K562 (cell line): ENCODE results near the gene CENPE. TPM values are rescaled to one million over a fixed set of nuclear protein-coding genes. Genes with fewer than 3 reads are reported as not detected.

ENCODE experiments used
- ATAC-seq: fragments of 200-7000 bp; cut with Tn5 transposase; 3 replicates; pipeline ENCODE4 v1.9.1; 2020; ENCODE audit warnings: moderate library complexity
- BruUV-seq: library from RNA; stranded (reverse); fragments of 400-500 nt; replicated peaks from 2 replicates; lab custom pipeline; 2021; lab: Mats Ljungman, UMichigan
- CTCF ChIA-PET: fragments of 300-600 bp; formaldehyde crosslinking; extraction: SDS; loops from one replicate; lab custom pipeline; 2021; ENCODE audit warnings: low intra/inter-chr PET ratio; lab: Yijun Ruan, JAX
- POLR2A ChIA-PET: fragments of 300-600, 350-650 bp; sonication (Branson Sonifier 250); formaldehyde crosslinking; extraction: SDS; loops from one replicate; lab custom pipeline; 2021; ENCODE audit warnings: antibody characterized with exemption, inconsistent platforms; lab: Yijun Ruan, JAX
- DNase-seq, 4 experiments: peaks; one replicate each; pipeline versions ENCODE4 v3.0.0 to v3.0.0-alpha.2; 2011 to 2018; ENCODE audit warnings: low spot score in 3 of 4, mixed read lengths in 3 of 4; ENCODE audit errors: extremely low read depth in 1 of 4
- FAIRE-seq: peaks from 2 replicates; lab custom pipeline; 2011; peaks lifted over from hg19 to GRCh38; lab: Jason Lieb, UNC
- H2AFZ ChIP-seq: 2 replicates; pipeline ENCODE4 v1.6.0; 2011; ENCODE audit warnings: low read depth, low read length, control low read depth, inconsistent platforms
- H3K27ac ChIP-seq: fragments of 200-600 bp; 3 replicates; pipeline ENCODE4 v1.8.0; 2011; ENCODE audit warnings: low read depth, mild to moderate bottlenecking, control low read depth, inconsistent platforms, low read length, moderate library complexity, mixed read lengths; ENCODE audit errors: extremely low read depth
- H3K27me3 ChIP-seq, 2 experiments: fragments of 300-600 bp in 1 of 2; 2 replicates in 1 of 2; 3 replicates in 1 of 2; pipeline versions ENCODE4 v1.6.0 to v1.8.0; 2011; ENCODE audit warnings: inconsistent platforms in 2 of 2, low read length in 2 of 2, mild to moderate bottlenecking in 1 of 2, mixed read lengths in 1 of 2, moderate library complexity in 1 of 2; ENCODE audit not compliant: control insufficient read depth in 2 of 2, insufficient read depth in 2 of 2
- H3K36me3 ChIP-seq: fragments of 300-600 bp; 3 replicates; pipeline ENCODE4 v1.8.0; 2011; ENCODE audit warnings: mild to moderate bottlenecking, low read length, inconsistent platforms; ENCODE audit not compliant: control insufficient read depth, insufficient read depth
- H3K4me1 ChIP-seq, 2 experiments: fragments of 200-600 bp in 1 of 2; replicated peaks in 1 of 2; 2 replicates in 1 of 2; 3 replicates in 1 of 2; pipeline versions ENCODE4 v1.5.1 to v1.8.0; 2011; ENCODE audit warnings: inconsistent platforms in 2 of 2, low read length in 2 of 2, mild to moderate bottlenecking in 1 of 2, mixed read lengths in 1 of 2, moderate library complexity in 1 of 2; ENCODE audit not compliant: control insufficient read depth in 2 of 2, insufficient read depth in 2 of 2
- H3K4me2 ChIP-seq: 2 replicates; pipeline ENCODE4 v1.6.1; 2011; ENCODE audit warnings: low read length, control low read depth, inconsistent platforms, mixed read lengths; ENCODE audit not compliant: insufficient read depth
- H3K4me3 ChIP-seq: fragments of 200-600 bp; sonication (generic), shearing (Covaris generic); 2 replicates; pipeline ENCODE4 v1.5.1; 2016; ENCODE audit warnings: control low read depth, inconsistent platforms
- H3K79me2 ChIP-seq: fragments of 200-600 bp; 3 replicates; pipeline ENCODE4 v1.8.0; 2011; ENCODE audit warnings: low read length, inconsistent platforms; ENCODE audit not compliant: control insufficient read depth, insufficient read depth
- H3K9ac ChIP-seq, 2 experiments: 2 replicates each; pipeline versions ENCODE4 v1.6.0 to v1.6.1; 2011; ENCODE audit warnings: low read depth in 2 of 2, low read length in 2 of 2, control low read depth in 1 of 2, inconsistent platforms in 1 of 2, mild to moderate bottlenecking in 1 of 2, mixed read lengths in 1 of 2; ENCODE audit not compliant: insufficient read depth in 1 of 2
- H3K9me1 ChIP-seq: one replicate; pipeline ENCODE4 v1.6.0; 2011; ENCODE audit warnings: inconsistent platforms, mild to moderate bottlenecking, low read length, moderate library complexity; ENCODE audit not compliant: control insufficient read depth, insufficient read depth
- H3K9me3 ChIP-seq: replicated peaks from 2 replicates; pipeline ENCODE4 v1.5.1; 2011; ENCODE audit warnings: low read depth, low read length, inconsistent platforms; ENCODE audit not compliant: control insufficient read depth, insufficient read depth
- H4K20me1 ChIP-seq: replicated peaks from 2 replicates; pipeline ENCODE4 v1.6.1; 2011; ENCODE audit warnings: low read length, inconsistent platforms, mixed read lengths; ENCODE audit not compliant: control insufficient read depth, insufficient read depth
- CEBPB ChIP-seq: fragments of 450-650 bp; IDR thresholded peaks from 2 replicates; pipeline ENCODE4 v1.6.1; 2016; ENCODE audit warnings: missing genetic modification characterization, missing compliant biosample characterization
- FOXA1 ChIP-seq: fragments of 450-650 bp; IDR thresholded peaks from 2 replicates; pipeline ENCODE4 v1.6.1; 2016; ENCODE audit warnings: mild to moderate bottlenecking, borderline replicate concordance
- NONO ChIP-seq, 2 experiments: fragments of 200-400 bp in 1 of 2; fragments of 450-650 bp in 1 of 2; formaldehyde crosslinking in 1 of 2; IDR thresholded peaks; 2 replicates each; pipeline ENCODE4 v1.6.1; 2017; ENCODE audit warnings: low read depth in 2 of 2, mild to moderate bottlenecking in 2 of 2, moderate library complexity in 2 of 2, low read length in 1 of 2
- RBM14 ChIP-seq: fragments of 200-400 bp; formaldehyde crosslinking; IDR thresholded peaks from 2 replicates; pipeline ENCODE4 v1.6.1; 2018; ENCODE audit warnings: low read depth, mild to moderate bottlenecking, low read length, moderate library complexity, borderline replicate concordance; ENCODE audit not compliant: insufficient read depth
- SIRT6 ChIP-seq: IDR thresholded peaks from one replicate; pipeline ENCODE4 v1.6.1; 2012; ENCODE audit warnings: low read depth, mild to moderate bottlenecking, control low read depth, inconsistent platforms, low read length, moderate library complexity
- whole genome bisulfite sequencing: fragments of 100-300 bp; shearing (Covaris generic); methylation state at CpG from one replicate; pipeline ENCODE4 v1.1.6; 2016; ENCODE audit warnings: low coverage, mixed read lengths; ENCODE audit not compliant: insufficient coverage; ENCODE audit errors: missing lambda C conversion rate; 5-methylcytosine and 5-hydroxymethylcytosine counted together
- in situ Hi-C: fragments of 300-500 bp; cut with MboI; formaldehyde crosslinking; loops from 4 replicates; pipeline ENCODE4 v1.15.0; 2018; ENCODE audit warnings: inconsistent platforms, mixed read lengths
- intact Hi-C: fragments of 100-400 bp; cut with micrococcal nuclease; formaldehyde crosslinking; loops from 2 replicates; pipeline ENCODE4 v1.14.2; 2022
- polyA plus RNA-seq, 8 experiments: library from polyadenylated mRNA; depleted of rRNA in 4 of 8; stranded (reverse) in 5 of 8; unstranded in 3 of 8; fragments of >200 nt; fragmentation: Nextera tagmentation in 2 of 8; fragmentation: Illumina TruSeq in 1 of 8; extraction: Ambion mirVana in 2 of 8; extraction: Trizol in 1 of 8; gene quantifications; 2 replicates each; pipeline versions ENCODE4 v1.2.1 to v1.2.3, GENCODE V29; 2011 to 2014; ENCODE audit warnings: inconsistent platforms in 1 of 8, missing spikeins in 1 of 8
- total RNA-seq, 7 experiments: library from RNA; depleted of rRNA in 6 of 7; stranded (reverse); fragments of >200 nt in 6 of 7; fragmentation: Illumina TruSeq in 2 of 7; extraction: Trizol in 2 of 7; gene quantifications; 2 replicates each; pipeline versions ENCODE4 v1.2.1 to v1.2.3, GENCODE V29; 2011 to 2021; ENCODE audit warnings: low replicate concordance in 1 of 7
- TF ChIP-seq, protein P1 (sequence below): fragments of 250-450 bp; sonication (Bioruptor Pico); IDR thresholded peaks from 2 replicates; pipeline ENCODE4 v1.8.0; 2021; ENCODE audit warnings: moderate library complexity, mild to moderate bottlenecking, inconsistent platforms
- TF ChIP-seq, protein P2 (sequence below): sonication (generic); formaldehyde crosslinking; IDR thresholded peaks from 2 replicates; pipeline ENCODE4 v1.5.0; 2020; ENCODE audit warnings: missing genetic modification reagents
- TF ChIP-seq, protein P3 (sequence below): fragments of 250-450 bp; sonication (Bioruptor Pico); IDR thresholded peaks from 2 replicates; pipeline ENCODE4 v1.8.0; 2022; ENCODE audit warnings: inconsistent platforms
- TF ChIP-seq, protein P4 (sequence below): fragments of 250-450 bp; sonication (Bioruptor Pico); IDR thresholded peaks from 2 replicates; pipeline ENCODE4 v1.9.0; 2021; ENCODE audit warnings: mild to moderate bottlenecking, inconsistent platforms

Gene CENPE
- total and polyA plus RNA-seq, 9 of the 15 experiments (the other 6 are each of a cell fraction or from before 2014, with no cell fraction given), result 9.9 to 53.2 (median 27.4) TPM

DNA sequence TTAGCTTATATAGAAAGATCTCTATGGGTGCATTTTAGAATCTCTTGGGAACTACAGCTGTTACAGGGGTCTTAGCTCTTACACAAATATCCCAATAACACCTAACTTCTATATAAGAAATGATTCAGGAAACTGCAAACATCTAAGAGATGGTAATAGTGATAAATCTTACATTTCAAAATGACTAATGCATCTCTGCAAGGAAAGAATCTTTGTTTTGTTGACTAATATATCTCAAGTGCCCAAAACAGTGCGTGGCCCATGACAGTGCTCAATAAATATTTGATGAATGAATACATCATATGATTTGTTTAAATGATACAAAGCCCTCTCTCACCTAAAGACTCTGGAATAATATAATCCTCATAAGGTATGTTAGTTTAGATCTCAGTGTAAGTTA lies 47.5 kb downstream of the CENPE start (continued):
- TF ChIP-seq, protein P1, sequence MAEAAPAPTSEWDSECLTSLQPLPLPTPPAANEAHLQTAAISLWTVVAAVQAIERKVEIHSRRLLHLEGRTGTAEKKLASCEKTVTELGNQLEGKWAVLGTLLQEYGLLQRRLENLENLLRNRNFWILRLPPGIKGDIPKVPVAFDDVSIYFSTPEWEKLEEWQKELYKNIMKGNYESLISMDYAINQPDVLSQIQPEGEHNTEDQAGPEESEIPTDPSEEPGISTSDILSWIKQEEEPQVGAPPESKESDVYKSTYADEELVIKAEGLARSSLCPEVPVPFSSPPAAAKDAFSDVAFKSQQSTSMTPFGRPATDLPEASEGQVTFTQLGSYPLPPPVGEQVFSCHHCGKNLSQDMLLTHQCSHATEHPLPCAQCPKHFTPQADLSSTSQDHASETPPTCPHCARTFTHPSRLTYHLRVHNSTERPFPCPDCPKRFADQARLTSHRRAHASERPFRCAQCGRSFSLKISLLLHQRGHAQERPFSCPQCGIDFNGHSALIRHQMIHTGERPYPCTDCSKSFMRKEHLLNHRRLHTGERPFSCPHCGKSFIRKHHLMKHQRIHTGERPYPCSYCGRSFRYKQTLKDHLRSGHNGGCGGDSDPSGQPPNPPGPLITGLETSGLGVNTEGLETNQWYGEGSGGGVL (CRISPR knock-in tag), result no peak
- no peak for TF ChIP-seq RBM14
- TF ChIP-seq, protein P2, sequence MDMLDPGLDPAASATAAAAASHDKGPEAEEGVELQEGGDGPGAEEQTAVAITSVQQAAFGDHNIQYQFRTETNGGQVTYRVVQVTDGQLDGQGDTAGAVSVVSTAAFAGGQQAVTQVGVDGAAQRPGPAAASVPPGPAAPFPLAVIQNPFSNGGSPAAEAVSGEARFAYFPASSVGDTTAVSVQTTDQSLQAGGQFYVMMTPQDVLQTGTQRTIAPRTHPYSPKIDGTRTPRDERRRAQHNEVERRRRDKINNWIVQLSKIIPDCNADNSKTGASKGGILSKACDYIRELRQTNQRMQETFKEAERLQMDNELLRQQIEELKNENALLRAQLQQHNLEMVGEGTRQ (CRISPR knock-in tag), result no peak
- TF ChIP-seq, protein P3, sequence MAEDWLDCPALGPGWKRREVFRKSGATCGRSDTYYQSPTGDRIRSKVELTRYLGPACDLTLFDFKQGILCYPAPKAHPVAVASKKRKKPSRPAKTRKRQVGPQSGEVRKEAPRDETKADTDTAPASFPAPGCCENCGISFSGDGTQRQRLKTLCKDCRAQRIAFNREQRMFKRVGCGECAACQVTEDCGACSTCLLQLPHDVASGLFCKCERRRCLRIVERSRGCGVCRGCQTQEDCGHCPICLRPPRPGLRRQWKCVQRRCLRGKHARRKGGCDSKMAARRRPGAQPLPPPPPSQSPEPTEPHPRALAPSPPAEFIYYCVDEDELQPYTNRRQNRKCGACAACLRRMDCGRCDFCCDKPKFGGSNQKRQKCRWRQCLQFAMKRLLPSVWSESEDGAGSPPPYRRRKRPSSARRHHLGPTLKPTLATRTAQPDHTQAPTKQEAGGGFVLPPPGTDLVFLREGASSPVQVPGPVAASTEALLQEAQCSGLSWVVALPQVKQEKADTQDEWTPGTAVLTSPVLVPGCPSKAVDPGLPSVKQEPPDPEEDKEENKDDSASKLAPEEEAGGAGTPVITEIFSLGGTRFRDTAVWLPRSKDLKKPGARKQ (CRISPR knock-in tag), result no peak

DNA sequence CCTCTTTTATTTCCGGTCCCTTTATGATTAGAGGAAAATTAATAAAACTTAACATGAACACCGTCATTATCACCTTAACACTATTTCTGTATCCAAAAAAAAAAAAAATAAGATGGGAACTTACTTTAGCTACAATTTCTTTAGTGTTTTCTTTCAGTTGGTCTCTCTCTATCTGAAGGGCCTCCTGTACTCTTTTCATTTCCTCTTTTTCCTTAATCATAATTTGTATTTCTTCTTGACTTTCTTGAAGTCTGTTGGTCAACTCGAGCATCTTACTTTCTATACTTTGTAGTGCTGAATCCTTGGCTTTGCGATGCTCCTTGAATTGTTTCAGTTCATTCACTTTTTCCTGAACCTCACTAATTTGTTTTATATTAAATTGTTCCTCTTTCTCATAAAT lies 53.2 kb downstream of the CENPE start:
- ATAC-seq (no peak), FAIRE-seq (no peak), DNase-seq (no peak)
- TSS peak; percentile 33 for BruUV-seq
- Histone ChIP-seq H4K20me1 (no peaks in the 10 kb centered on the region), H3K4me3 (no peak overlapping the region), H3K27ac (no peak overlapping the region), H3K27me3 (no peaks in the 10 kb centered on the region), H3K9ac (no peak overlapping the region), H3K9me3 (no peaks in the 10 kb centered on the region), H3K4me1 (no peaks in the 10 kb centered on the region), H3K79me2 (no peaks in the 10 kb centered on the region), H2AFZ (no peak overlapping the region), H3K4me2 (no peak overlapping the region), H3K36me3 (peaks cover 87% of the 10 kb centered on the region), H3K9me1 (no peaks in the 10 kb centered on the region)
- WGBS, result 91% methylated on average over 4 of the region's 4 CpGs
- intact Hi-C loops, result no loop called here
- in situ Hi-C loops, result no loop called here
- POLR2A ChIA-PET, result no interaction called here
- CTCF ChIA-PET, result no interaction called here
- TF ChIP-seq NONO (IDR thresholded peaks at IDR 0.05; ENCODE audit: low read depth in 2 of 2, low read length in 1 of 2), result no peak
- TF ChIP-seq CEBPB, result no peak
- no peak for TF ChIP-seq FOXA1
- TF ChIP-seq, protein P4, sequence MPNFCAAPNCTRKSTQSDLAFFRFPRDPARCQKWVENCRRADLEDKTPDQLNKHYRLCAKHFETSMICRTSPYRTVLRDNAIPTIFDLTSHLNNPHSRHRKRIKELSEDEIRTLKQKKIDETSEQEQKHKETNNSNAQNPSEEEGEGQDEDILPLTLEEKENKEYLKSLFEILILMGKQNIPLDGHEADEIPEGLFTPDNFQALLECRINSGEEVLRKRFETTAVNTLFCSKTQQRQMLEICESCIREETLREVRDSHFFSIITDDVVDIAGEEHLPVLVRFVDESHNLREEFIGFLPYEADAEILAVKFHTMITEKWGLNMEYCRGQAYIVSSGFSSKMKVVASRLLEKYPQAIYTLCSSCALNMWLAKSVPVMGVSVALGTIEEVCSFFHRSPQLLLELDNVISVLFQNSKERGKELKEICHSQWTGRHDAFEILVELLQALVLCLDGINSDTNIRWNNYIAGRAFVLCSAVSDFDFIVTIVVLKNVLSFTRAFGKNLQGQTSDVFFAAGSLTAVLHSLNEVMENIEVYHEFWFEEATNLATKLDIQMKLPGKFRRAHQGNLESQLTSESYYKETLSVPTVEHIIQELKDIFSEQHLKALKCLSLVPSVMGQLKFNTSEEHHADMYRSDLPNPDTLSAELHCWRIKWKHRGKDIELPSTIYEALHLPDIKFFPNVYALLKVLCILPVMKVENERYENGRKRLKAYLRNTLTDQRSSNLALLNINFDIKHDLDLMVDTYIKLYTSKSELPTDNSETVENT, result no peak
- TF ChIP-seq SIRT6, result no peak
